Stimulated activated naive CD8-positive, alpha-beta T cell treated with anti-CD3 and anti-CD28 coated beads, Interleukin-15, Interleukin-2, amounts not matched to agents 100 U/mL and 50 U/mL, for 24 hours (primary cell): ENCODE data around the gene SETDB2.

Source experiments
- ATAC-seq: fragments of 150-1000 bp; cut with Tn5 transposase; one replicate; pipeline ENCODE4 v1.10.0; 2021
- DNase-seq: peaks from one replicate; pipeline ENCODE4 v3.0.0; 2021

The SETDB2 gene

GRCh38 chr13:49428041-49428763 lies 15.9 kb upstream of the SETDB2 start:
- DNase-seq, result no peak

GRCh38 chr13:49429121-49429520 lies 15.0 kb upstream of the SETDB2 start:
- ATAC-seq (no peak), DNase-seq (no peak)

More at GRCh38 chr13:49428041-49428763, 15.9 kb upstream of the SETDB2 start:
- ATAC-seq, result no peak

- DNase-seq, result no peak
- ATAC-seq, result no peak
Observed at GRCh38 chr13:49435992-49436391, 8.1 kb upstream of the SETDB2 start.

- DNase-seq (no peak), ATAC-seq (no peak)
Observed at GRCh38 chr13:49436890-49437289, 7.2 kb upstream of the SETDB2 start.

- ATAC-seq (no peak), DNase-seq (no peak)
Observed at GRCh38 chr13:49437705-49438104, 6.4 kb upstream of the SETDB2 start.

GRCh38 chr13:49439609-49440008 lies 4.5 kb upstream of the SETDB2 start:
- DNase-seq (no peak), ATAC-seq (no peak)

- DNase-seq, result no peak
- no peak for ATAC-seq
Observed at GRCh38 chr13:49441312-49441711, 2.8 kb upstream of the SETDB2 start.

GRCh38 chr13:49441846-49442245 lies 2.2 kb upstream of the SETDB2 start:
- ATAC-seq, result no peak
- DNase-seq, result no peak

- DNase-seq (no peak), ATAC-seq (no peak)
Observed at GRCh38 chr13:49443357-49443703, 744 bp upstream of the SETDB2 start.

GRCh38 chr13:49444524-49445395 lies 686 bp downstream of the SETDB2 start:
- ATAC-seq (peak; percentile 4), DNase-seq (peak; percentile 28)

- no peak for DNase-seq
- no peak for ATAC-seq
Observed at GRCh38 chr13:49446473-49446872, 2.4 kb downstream of the SETDB2 start.

- no peak for ATAC-seq
- DNase-seq, result no peak
Observed at GRCh38 chr13:49448753-49449152, 4.7 kb downstream of the SETDB2 start.

GRCh38 chr13:49450105-49450819 lies 6.2 kb downstream of the SETDB2 start:
- ATAC-seq (peak; percentile 46), DNase-seq (no peak)

GRCh38 chr13:49452725-49453457 lies 8.8 kb downstream of the SETDB2 start:
- DNase-seq (no peak), ATAC-seq (no peak)

- ATAC-seq (no peak), DNase-seq (no peak)
Observed at GRCh38 chr13:49453465-49453864, 9.4 kb downstream of the SETDB2 start.

- ATAC-seq, result peak; percentile 65
Observed at GRCh38 chr13:49454388-49455006, 10.4 kb downstream of the SETDB2 start.

GRCh38 chr13:49455007-49455398 lies 10.9 kb downstream of the SETDB2 start:
- ATAC-seq, result no peak
- DNase-seq, result no peak

More at GRCh38 chr13:49454388-49455006, 10.4 kb downstream of the SETDB2 start:
- DNase-seq, result no peak

- DNase-seq (no peak), ATAC-seq (no peak)
Observed at GRCh38 chr13:49456156-49456555, 12.1 kb downstream of the SETDB2 start.

- DNase-seq, result no peak
Observed at GRCh38 chr13:49457221-49457620, 13.1 kb downstream of the SETDB2 start.

GRCh38 chr13:49459580-49459979 lies 15.5 kb downstream of the SETDB2 start:
- DNase-seq (no peak), ATAC-seq (no peak)

More at GRCh38 chr13:49457221-49457620, 13.1 kb downstream of the SETDB2 start:
- ATAC-seq, result no peak

- DNase-seq, result no peak
- no peak for ATAC-seq
Observed at GRCh38 chr13:49464085-49464484, 20.0 kb downstream of the SETDB2 start.
